ENCODE data around the gene ACTG1.

DNA sequence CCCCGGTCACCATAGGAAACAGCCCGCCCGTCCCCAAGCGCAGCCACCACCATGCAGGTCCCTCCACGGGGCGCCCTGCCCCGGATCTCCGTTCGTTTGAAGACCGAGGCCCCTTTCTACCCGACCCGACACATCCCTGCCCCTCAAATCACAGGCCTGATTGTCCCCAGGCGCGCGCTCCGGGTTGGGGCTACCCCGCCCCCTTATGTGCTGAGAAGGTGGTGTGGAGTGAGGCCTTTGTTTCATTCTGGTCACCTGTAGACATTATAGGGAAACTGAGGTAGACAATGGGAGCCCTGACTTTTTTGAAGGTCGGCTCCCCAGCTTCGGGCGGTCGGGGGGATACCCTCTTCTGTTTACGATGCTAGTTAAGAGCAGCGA, 763 bp upstream of the ACTG1 start:
- TF ChIP-seq POLR2A (IDR thresholded peaks at IDR 0.05) (peak in 1 of 2 donors; percentile 7), EP300 (IDR thresholded peaks at IDR 0.05) (no peak), POLR2AphosphoS5 (IDR thresholded peaks at IDR 0.05) (no peak)
- TF ChIP-seq, protein P1, sequence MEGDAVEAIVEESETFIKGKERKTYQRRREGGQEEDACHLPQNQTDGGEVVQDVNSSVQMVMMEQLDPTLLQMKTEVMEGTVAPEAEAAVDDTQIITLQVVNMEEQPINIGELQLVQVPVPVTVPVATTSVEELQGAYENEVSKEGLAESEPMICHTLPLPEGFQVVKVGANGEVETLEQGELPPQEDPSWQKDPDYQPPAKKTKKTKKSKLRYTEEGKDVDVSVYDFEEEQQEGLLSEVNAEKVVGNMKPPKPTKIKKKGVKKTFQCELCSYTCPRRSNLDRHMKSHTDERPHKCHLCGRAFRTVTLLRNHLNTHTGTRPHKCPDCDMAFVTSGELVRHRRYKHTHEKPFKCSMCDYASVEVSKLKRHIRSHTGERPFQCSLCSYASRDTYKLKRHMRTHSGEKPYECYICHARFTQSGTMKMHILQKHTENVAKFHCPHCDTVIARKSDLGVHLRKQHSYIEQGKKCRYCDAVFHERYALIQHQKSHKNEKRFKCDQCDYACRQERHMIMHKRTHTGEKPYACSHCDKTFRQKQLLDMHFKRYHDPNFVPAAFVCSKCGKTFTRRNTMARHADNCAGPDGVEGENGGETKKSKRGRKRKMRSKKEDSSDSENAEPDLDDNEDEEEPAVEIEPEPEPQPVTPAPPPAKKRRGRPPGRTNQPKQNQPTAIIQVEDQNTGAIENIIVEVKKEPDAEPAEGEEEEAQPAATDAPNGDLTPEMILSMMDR (IDR thresholded peaks at IDR 0.05), result no peak
